Caco-2 (cell line): Measurements from ENCODE around the gene KCTD17. TPM values are rescaled to one million over a fixed set of nuclear protein-coding genes. Genes with fewer than 3 reads are reported as not detected.

Source experiments
- BruUV-seq: library from RNA; stranded (reverse); fragments of 400-500 nt; replicated peaks from 2 replicates; lab custom pipeline; 2021; lab: Mats Ljungman, UMichigan
- CTCF ChIA-PET: fragments of 300-600 bp; sonication (Branson Sonifier 250); formaldehyde crosslinking; loops from one replicate; lab custom pipeline; 2022; ENCODE audit warnings: antibody characterized with exemption; lab: Charles Lee
- POLR2A ChIA-PET: fragments of 300-600 bp; sonication (Branson Sonifier 250); formaldehyde crosslinking; loops from one replicate; lab custom pipeline; 2022; ENCODE audit warnings: antibody characterized with exemption; lab: Charles Lee
- DNase-seq, 2 experiments: peaks; one replicate each; pipeline versions ENCODE4 v3.0.0 to v3.0.0-alpha.2; 2020 to 2022
- H3K27me3 ChIP-seq: replicated peaks from 2 replicates; pipeline ENCODE4 v1.6.0; 2011; ENCODE audit warnings: low read length; ENCODE audit not compliant: control insufficient read depth, insufficient read depth
- H3K36me3 ChIP-seq: 2 replicates; pipeline ENCODE4 v1.5.1; 2011; ENCODE audit warnings: low read length; ENCODE audit not compliant: control insufficient read depth, insufficient read depth
- H3K4me1 ChIP-seq: fragments of 250-450 bp; sonication (Bioruptor Pico); 2 replicates; pipeline ENCODE4 v1.5.1; 2020; ENCODE audit warnings: mild to moderate bottlenecking
- H3K4me3 ChIP-seq: 2 replicates; pipeline ENCODE4 v1.5.1; 2011; ENCODE audit warnings: low read depth, mild to moderate bottlenecking, control low read depth, low read length
- H3K9me3 ChIP-seq: fragments of 250-450 bp; sonication (Bioruptor Pico); 2 replicates; pipeline ENCODE4 v1.5.1; 2020; ENCODE audit warnings: mild to moderate bottlenecking, moderate library complexity
- H3K27ac Mint-ChIP-seq: one replicate; pipeline ENCODE4 v1.8.0; 2022; ENCODE audit warnings: mixed read lengths; ENCODE audit not compliant: unreplicated experiment
- H3K27me3 Mint-ChIP-seq: one replicate; pipeline ENCODE4 v1.8.0; 2022; ENCODE audit warnings: mixed read lengths; ENCODE audit not compliant: insufficient read depth, unreplicated experiment
- H3K36me3 Mint-ChIP-seq: one replicate; pipeline ENCODE4 v1.8.0; 2022; ENCODE audit warnings: mild to moderate bottlenecking, mixed read lengths; ENCODE audit not compliant: insufficient read depth, unreplicated experiment
- H3K4me1 Mint-ChIP-seq: one replicate; pipeline ENCODE4 v1.8.0; 2022; ENCODE audit warnings: low read depth, mixed read lengths; ENCODE audit not compliant: unreplicated experiment
- H3K4me3 Mint-ChIP-seq: one replicate; pipeline ENCODE4 v1.8.0; 2022; ENCODE audit warnings: mild to moderate bottlenecking, moderate library complexity, mixed read lengths; ENCODE audit not compliant: unreplicated experiment
- H3K9me3 Mint-ChIP-seq: one replicate; pipeline ENCODE4 v1.8.0; 2022; ENCODE audit warnings: mixed read lengths; ENCODE audit not compliant: unreplicated experiment
- CTCF ChIP-seq, 2 experiments: fragments of 200-600 bp in 1 of 2; IDR thresholded peaks; 1 replicate in 1 of 2; 2 replicates in 1 of 2; pipeline versions ENCODE4 v1.5.1 to v1.8.0; 2011 to 2022; ENCODE audit warnings: antibody characterized with exemption in 1 of 2, control low read depth in 1 of 2, inconsistent platforms in 1 of 2, low read depth in 1 of 2, low read length in 1 of 2, mild to moderate bottlenecking in 1 of 2, moderate library complexity in 1 of 2; ENCODE audit not compliant: insufficient read depth in 1 of 2, severe bottlenecking in 1 of 2, unreplicated experiment in 1 of 2
- intact Hi-C: fragments of 100-400 bp; cut with micrococcal nuclease; formaldehyde crosslinking; loops from one replicate; pipeline ENCODE4 v1.10.0; 2022; ENCODE audit not compliant: unreplicated experiment
- total RNA-seq: library from RNA; stranded (reverse); gene quantifications from 2 replicates; pipeline ENCODE4 v1.2.3, GENCODE V29; 2022

The KCTD17 gene
- total RNA-seq, 1 experiment from 2014 or later: 19.8 TPM

GRCh38 chr22:37057226-37057625 lies 5.7 kb downstream of the KCTD17 start:
- no peaks in the 10 kb centered on the region for H3K27me3 Mint-ChIP-seq
- H3K27ac Mint-ChIP-seq: no peak overlapping the region
- H3K4me1 Mint-ChIP-seq: no peaks in the 10 kb centered on the region
- Histone ChIP-seq H3K4me3 (no peak overlapping the region), H3K4me1 (no peaks in the 10 kb centered on the region), H3K27me3 (no peaks in the 10 kb centered on the region), H3K9me3 (no peaks in the 10 kb centered on the region), H3K36me3 (no peaks in the 10 kb centered on the region)
- H3K9me3 Mint-ChIP-seq: no peaks in the 10 kb centered on the region
- no peak overlapping the region for H3K4me3 Mint-ChIP-seq
- intact Hi-C loops: no loop called here
- BruUV-seq: no TSS peak
- DNase-seq: no peak
- H3K36me3 Mint-ChIP-seq: no peaks in the 10 kb centered on the region
- ChIA-PET POLR2A (no interaction called here), CTCF (interaction anchor here (0.5 kb wide), 1 partner anchor 77 kb away, joined by 3 read pairs; no protein-coding TSS in a partner anchor)
- no peak for TF ChIP-seq CTCF (IDR thresholded peaks at IDR 0.05; ENCODE audit: insufficient read depth in 1 of 2, low read depth in 1 of 2, low read length in 1 of 2, severe bottlenecking in 1 of 2, unreplicated experiment in 1 of 2)

DNA sequence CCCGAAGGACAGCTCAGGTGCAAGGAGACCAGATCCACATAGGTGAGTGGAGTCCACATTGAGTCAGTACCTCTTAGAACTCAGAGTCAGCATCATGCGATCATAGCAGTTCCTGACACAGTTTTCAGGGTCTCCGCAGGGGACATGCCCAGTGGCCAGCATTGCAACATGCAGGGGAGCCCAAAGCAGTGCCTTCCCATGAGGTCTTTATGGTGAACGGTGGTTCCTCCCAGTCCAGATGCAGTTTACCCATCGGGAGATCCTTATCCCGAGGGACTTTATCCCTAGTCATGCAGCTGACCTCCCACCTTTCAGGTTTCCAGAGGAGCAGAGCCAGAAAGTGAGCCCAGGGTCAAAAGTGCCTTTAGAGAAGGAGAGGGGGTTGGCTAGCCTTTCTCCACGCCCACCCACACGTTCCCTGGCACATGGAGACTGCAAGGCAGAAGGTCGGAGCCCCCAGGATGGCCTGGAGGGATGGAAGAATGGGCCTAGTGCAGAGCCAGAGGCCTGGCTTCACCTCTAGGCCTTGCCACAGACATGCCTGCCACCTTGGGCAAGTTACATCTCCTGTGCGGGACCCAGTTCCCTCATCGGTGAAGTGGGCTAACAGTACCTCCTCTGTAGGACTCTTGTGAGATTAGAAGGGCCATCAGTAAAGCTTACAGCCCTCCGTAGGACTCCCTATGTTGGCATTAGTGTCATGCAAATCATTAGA lies 6.4 kb downstream of the KCTD17 start:
- Mint-ChIP-seq H3K9me3 (no peaks in the 10 kb centered on the region), H3K27ac (no peak overlapping the region), H3K4me1 (no peaks in the 10 kb centered on the region), H3K4me3 (no peak overlapping the region), H3K36me3 (no peaks in the 10 kb centered on the region), H3K27me3 (no peaks in the 10 kb centered on the region)
- DNase-seq: no peak
- no peaks in the 10 kb centered on the region for H3K9me3 ChIP-seq
- POLR2A ChIA-PET: no interaction called here
- no peaks in the 10 kb centered on the region for H3K4me1 ChIP-seq
- TF ChIP-seq CTCF (IDR thresholded peaks at IDR 0.05; ENCODE audit: insufficient read depth in 1 of 2, low read depth in 1 of 2, low read length in 1 of 2, severe bottlenecking in 1 of 2, unreplicated experiment in 1 of 2): no peak
- H3K27me3 ChIP-seq: no peaks in the 10 kb centered on the region
- H3K36me3 ChIP-seq: no peaks in the 10 kb centered on the region
- CTCF ChIA-PET: interaction anchor here (0.5 kb wide), 2 partner anchors 19 to 78 kb away, joined by 3 to 4 read pairs; no protein-coding TSS in a partner anchor
- no peak overlapping the region for H3K4me3 ChIP-seq
- no TSS peak for BruUV-seq
- intact Hi-C loops: no loop called here

DNA sequence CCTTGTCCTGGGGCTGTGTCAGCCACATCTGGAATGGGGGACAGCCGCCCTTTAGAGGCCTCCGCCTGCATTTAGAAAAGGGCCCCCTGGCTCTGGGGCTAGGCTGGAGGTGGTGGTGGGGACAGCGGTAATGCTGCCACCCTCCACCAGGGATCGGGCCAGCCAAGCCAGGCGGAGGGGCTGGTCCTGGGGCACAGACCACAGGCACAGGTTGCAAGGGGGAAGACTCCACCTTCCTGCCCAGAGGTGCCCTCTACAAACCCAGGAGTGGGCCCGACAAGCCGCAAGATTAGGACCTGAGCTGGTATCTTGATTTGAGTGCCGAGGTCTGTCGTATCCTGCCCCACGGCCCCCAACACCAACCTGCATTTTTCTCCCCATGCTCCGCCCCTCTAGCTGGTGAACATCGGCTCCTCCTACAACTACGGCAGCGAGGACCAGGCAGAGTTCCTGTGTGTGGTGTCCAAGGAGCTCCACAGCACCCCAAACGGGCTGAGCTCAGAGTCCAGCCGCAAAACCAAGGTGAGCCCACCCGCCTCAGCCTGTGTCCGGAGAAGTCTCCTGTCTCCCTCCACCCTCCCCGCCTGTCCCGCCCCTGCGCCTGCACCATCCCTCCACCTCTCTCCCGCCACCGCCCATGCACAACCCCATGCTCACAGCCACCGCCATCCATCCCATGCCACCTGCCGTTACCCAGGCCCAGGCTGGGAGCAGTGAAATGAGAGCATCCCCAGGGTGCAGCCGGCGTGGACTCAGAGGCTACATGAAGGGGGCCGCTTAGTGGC lies 7.6 kb downstream of the KCTD17 start:
- ChIA-PET CTCF (no interaction called here), POLR2A (no interaction called here)
- BruUV-seq: no TSS peak
- no peak for DNase-seq
- intact Hi-C loops: no loop called here
- no peaks in the 10 kb centered on the region for H3K4me1 ChIP-seq
- no peaks in the 10 kb centered on the region for H3K9me3 ChIP-seq
- H3K36me3 ChIP-seq: no peaks in the 10 kb centered on the region
- H3K4me3 ChIP-seq: no peak overlapping the region
- H3K27me3 ChIP-seq: no peaks in the 10 kb centered on the region
- TF ChIP-seq CTCF (IDR thresholded peaks at IDR 0.05; ENCODE audit: insufficient read depth in 1 of 2, low read depth in 1 of 2, low read length in 1 of 2, severe bottlenecking in 1 of 2, unreplicated experiment in 1 of 2): no peak
- no peaks in the 10 kb centered on the region for H3K4me1 Mint-ChIP-seq
- H3K4me3 Mint-ChIP-seq: no peak overlapping the region
- H3K36me3 Mint-ChIP-seq: no peaks in the 10 kb centered on the region
- no peaks in the 10 kb centered on the region for H3K9me3 Mint-ChIP-seq
- no peaks in the 10 kb centered on the region for H3K27me3 Mint-ChIP-seq
- no peak overlapping the region for H3K27ac Mint-ChIP-seq
